Adrenal gland (tissue), 5 donors: Measurements from ENCODE around the gene ARHGAP26.

Experiments used
- CTCF ChIP-seq, 6 experiments: fragments of 450-650 bp in 4 of 6; fragments of 200-600 bp in 2 of 6; sonication (generic) in 1 of 6; IDR thresholded peaks; 1 replicate in 5 of 6; 2 replicates in 1 of 6; pipeline versions ENCODE4 v1.5.1 to v1.8.0; 2016 to 2021; ENCODE audit warnings: antibody characterized with exemption in 6 of 6, mild to moderate bottlenecking in 2 of 6, moderate library complexity in 1 of 6
- POLR2A ChIP-seq, 2 donors: fragments of 450-650 bp; IDR thresholded peaks; one replicate each; pipeline ENCODE4 v1.6.1; 2017; ENCODE audit warnings: antibody characterized with exemption in 2 of 2, mild to moderate bottlenecking in 2 of 2, moderate library complexity in 1 of 2
- donor health status: DM: no; HTN: no; CAD: no.

GRCh38 chr5:142892021-142892420 is 121.8 kb downstream of the ARHGAP26 start:
- TF ChIP-seq CTCF (IDR thresholded peaks at IDR 0.05) (no peak), POLR2A (IDR thresholded peaks at IDR 0.05) (no peak)
